ENCODE data around the gene IGFBP6. TPM values are rescaled to one million over a fixed set of nuclear protein-coding genes. Genes with fewer than 3 reads are reported as not detected.

IGFBP6 gene
- total and polyA plus RNA-seq, 4 donors = 1.6 to 17.6 (median 12.0) TPM

DNA sequence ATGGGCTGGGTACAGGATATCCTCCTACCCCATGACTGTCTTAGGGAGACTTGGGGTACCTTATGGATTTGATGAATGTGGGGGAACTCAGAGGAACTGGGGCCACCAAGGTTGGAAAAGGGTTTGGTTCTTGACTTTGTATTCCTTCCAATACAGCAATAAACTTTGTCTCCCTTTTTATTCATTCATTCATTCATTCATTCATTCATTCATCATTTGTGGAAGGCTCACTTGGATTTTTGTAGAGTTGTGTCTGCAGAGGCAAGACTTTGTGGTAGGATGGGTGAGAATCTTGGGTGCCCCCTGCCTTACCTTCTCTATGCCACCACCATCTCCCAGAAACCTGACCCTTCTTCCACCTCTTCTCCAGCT is 26.9 kb downstream of the IGFBP6 start:
- H3K4me1 ChIP-seq (ENCODE audit: control insufficient read depth in 4 of 4, insufficient read depth in 4 of 4, low read length in 3 of 4) = no peaks in the 10 kb centered on the region
- H3K9me3 ChIP-seq (ENCODE audit: control insufficient read depth in 4 of 4, low read length in 3 of 4) = no peaks in the 10 kb centered on the region
- TF ChIP-seq, protein P1, sequence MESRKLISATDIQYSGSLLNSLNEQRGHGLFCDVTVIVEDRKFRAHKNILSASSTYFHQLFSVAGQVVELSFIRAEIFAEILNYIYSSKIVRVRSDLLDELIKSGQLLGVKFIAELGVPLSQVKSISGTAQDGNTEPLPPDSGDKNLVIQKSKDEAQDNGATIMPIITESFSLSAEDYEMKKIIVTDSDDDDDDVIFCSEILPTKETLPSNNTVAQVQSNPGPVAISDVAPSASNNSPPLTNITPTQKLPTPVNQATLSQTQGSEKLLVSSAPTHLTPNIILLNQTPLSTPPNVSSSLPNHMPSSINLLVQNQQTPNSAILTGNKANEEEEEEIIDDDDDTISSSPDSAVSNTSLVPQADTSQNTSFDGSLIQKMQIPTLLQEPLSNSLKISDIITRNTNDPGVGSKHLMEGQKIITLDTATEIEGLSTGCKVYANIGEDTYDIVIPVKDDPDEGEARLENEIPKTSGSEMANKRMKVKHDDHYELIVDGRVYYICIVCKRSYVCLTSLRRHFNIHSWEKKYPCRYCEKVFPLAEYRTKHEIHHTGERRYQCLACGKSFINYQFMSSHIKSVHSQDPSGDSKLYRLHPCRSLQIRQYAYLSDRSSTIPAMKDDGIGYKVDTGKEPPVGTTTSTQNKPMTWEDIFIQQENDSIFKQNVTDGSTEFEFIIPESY (IDR thresholded peaks at IDR 0.05) = no peak
- no peaks in the 10 kb centered on the region for H3K27me3 ChIP-seq (ENCODE audit: control insufficient read depth in 4 of 4, insufficient read depth in 4 of 4, low read length in 3 of 4)
- H3K36me3 ChIP-seq (ENCODE audit: control insufficient read depth in 4 of 4, insufficient read depth in 3 of 4, low read depth in 1 of 4, low read length in 3 of 4) = no peaks in the 10 kb centered on the region
- no peak for DNase-seq (ENCODE audit: low spot score)
- H3K9ac ChIP-seq (ENCODE audit: low read depth in 1 of 2, low read length in 2 of 2) = no peak overlapping the region
- H3K27ac ChIP-seq (ENCODE audit: low read depth in 1 of 2, low read length in 2 of 2) = no peak overlapping the region
- H3K4me3 ChIP-seq (ENCODE audit: low read depth in 1 of 3, low read length in 3 of 3) = no peak overlapping the region

DNA sequence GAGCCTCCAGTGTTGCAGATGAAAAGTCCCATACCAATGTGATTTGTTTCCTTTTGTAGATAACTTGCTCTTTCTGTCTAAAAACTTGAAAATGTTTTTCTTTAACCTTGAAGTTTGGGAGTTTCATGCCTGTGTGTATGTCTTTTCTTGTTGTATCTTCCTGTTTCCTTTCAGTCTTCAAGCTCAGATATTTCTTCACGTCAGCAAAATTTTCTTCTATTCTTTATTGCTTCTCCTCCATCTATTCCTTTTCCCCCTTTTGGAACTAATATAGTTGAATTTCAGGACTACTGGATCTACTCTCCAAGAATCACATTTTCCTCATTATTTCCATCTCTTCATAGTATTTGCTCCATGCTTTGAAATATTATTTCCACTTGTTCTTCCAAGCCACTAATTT is 29.7 kb downstream of the IGFBP6 start:
- TF ChIP-seq, protein P2, sequence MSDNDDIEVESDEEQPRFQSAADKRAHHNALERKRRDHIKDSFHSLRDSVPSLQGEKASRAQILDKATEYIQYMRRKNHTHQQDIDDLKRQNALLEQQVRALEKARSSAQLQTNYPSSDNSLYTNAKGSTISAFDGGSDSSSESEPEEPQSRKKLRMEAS (IDR thresholded peaks at IDR 0.05) = no peak
- no peak for TF ChIP-seq SP1 (IDR thresholded peaks at IDR 0.05)
- TF ChIP-seq JUND (IDR thresholded peaks at IDR 0.05) = no peak
- TF ChIP-seq, protein P3, sequence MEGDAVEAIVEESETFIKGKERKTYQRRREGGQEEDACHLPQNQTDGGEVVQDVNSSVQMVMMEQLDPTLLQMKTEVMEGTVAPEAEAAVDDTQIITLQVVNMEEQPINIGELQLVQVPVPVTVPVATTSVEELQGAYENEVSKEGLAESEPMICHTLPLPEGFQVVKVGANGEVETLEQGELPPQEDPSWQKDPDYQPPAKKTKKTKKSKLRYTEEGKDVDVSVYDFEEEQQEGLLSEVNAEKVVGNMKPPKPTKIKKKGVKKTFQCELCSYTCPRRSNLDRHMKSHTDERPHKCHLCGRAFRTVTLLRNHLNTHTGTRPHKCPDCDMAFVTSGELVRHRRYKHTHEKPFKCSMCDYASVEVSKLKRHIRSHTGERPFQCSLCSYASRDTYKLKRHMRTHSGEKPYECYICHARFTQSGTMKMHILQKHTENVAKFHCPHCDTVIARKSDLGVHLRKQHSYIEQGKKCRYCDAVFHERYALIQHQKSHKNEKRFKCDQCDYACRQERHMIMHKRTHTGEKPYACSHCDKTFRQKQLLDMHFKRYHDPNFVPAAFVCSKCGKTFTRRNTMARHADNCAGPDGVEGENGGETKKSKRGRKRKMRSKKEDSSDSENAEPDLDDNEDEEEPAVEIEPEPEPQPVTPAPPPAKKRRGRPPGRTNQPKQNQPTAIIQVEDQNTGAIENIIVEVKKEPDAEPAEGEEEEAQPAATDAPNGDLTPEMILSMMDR (IDR thresholded peaks at IDR 0.05; ENCODE audit: low read depth, low read length, missing input control) = no peak
- no peak for TF ChIP-seq RAD21 (IDR thresholded peaks at IDR 0.05)
- no peak for TF ChIP-seq GABPA (IDR thresholded peaks at IDR 0.05 in 1 of 2, conservative IDR thresholded peaks at IDR 0.05 in 1 of 2)

DNA sequence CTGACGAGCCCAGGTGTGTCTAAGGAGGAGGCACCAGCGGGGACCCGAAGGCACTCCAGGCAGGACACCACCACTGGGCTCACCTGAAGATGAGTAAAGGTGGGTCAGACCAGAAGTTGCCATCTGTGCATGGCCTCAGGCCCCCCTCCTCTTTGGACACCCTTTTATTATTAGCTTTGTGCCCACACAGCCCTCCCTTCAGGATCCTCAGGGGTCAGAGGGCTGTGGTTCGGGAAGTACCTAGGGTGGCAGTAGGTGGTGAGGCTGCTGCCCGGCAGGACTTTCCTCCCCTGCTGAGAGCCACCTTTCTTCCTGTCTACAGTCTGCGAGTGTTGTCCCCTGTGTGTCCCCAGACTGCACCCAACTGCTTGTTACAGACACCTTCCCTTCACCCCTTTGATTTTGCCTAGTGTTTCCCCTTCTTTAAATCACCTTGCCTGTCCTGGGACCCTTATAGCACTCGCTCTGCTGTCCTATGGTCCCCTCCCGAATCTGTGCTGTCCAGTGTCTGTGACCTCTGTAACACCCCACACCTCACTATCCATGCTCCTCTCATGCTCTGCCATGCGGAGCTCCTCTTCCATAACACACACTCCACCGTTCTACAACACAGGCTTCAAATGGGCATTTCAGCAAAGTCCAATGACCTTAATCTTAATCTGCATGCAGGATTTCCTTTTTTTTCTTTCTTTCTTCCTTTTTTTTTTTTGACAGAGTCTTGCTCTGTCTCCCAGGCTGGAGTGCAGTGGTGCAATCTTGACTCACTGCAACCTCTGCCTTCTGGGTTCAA is 31.5 kb downstream of the IGFBP6 start:
- TF ChIP-seq TAF1 (conservative IDR thresholded peaks at IDR 0.05) (no peak), RAD21 (IDR thresholded peaks at IDR 0.05) (no peak), NR2F2 (IDR thresholded peaks at IDR 0.05) (no peak), GABPA (IDR thresholded peaks at IDR 0.05 in 1 of 2, conservative IDR thresholded peaks at IDR 0.05 in 1 of 2) (no peak), SP1 (IDR thresholded peaks at IDR 0.05) (no peak), FOXA2 (IDR thresholded peaks at IDR 0.05) (no peak), HNF4A (conservative IDR thresholded peaks at IDR 0.05) (no peak), YY1 (IDR thresholded peaks at IDR 0.05) (no peak), HNF4G (IDR thresholded peaks at IDR 0.05) (no peak), JUND (IDR thresholded peaks at IDR 0.05) (no peak), RXRA (IDR thresholded peaks at IDR 0.05) (no peak)
- TF ChIP-seq, protein P1 (IDR thresholded peaks at IDR 0.05) = no peak
- TF ChIP-seq, protein P2 (IDR thresholded peaks at IDR 0.05) = no peak
- TF ChIP-seq, protein P4, sequence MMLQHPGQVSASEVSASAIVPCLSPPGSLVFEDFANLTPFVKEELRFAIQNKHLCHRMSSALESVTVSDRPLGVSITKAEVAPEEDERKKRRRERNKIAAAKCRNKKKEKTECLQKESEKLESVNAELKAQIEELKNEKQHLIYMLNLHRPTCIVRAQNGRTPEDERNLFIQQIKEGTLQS (IDR thresholded peaks at IDR 0.05) = no peak
- no peak for DNase-seq (ENCODE audit: low spot score)
- no peak overlapping the region for H3K9ac ChIP-seq (ENCODE audit: low read depth in 1 of 2, low read length in 2 of 2)
- WGBS = 89% methylated on average over 10 of the region's 10 CpGs
- no peak overlapping the region for H3K27ac ChIP-seq (ENCODE audit: low read depth in 1 of 2, low read length in 2 of 2)
- no peaks in the 10 kb centered on the region for H3K9me3 ChIP-seq (ENCODE audit: control insufficient read depth in 4 of 4, low read length in 3 of 4)
- no peaks in the 10 kb centered on the region for H3K36me3 ChIP-seq (ENCODE audit: control insufficient read depth in 4 of 4, insufficient read depth in 3 of 4, low read depth in 1 of 4, low read length in 3 of 4)
- H3K4me1 ChIP-seq (ENCODE audit: control insufficient read depth in 4 of 4, insufficient read depth in 4 of 4, low read length in 3 of 4) = no peaks in the 10 kb centered on the region
- no peaks in the 10 kb centered on the region for H3K27me3 ChIP-seq (ENCODE audit: control insufficient read depth in 4 of 4, insufficient read depth in 4 of 4, low read length in 3 of 4)
- no peak overlapping the region for H3K4me3 ChIP-seq (ENCODE audit: low read depth in 1 of 3, low read length in 3 of 3)

More for the DNA sequence above, 29.7 kb downstream of the IGFBP6 start:
- WGBS = 85% methylated on average over 1 of the region's 1 CpG
- no peaks in the 10 kb centered on the region for H3K36me3 ChIP-seq (ENCODE audit: control insufficient read depth in 4 of 4, insufficient read depth in 3 of 4, low read depth in 1 of 4, low read length in 3 of 4)
- no peaks in the 10 kb centered on the region for H3K4me1 ChIP-seq (ENCODE audit: control insufficient read depth in 4 of 4, insufficient read depth in 4 of 4, low read length in 3 of 4)
- no peak overlapping the region for H3K27ac ChIP-seq (ENCODE audit: low read depth in 1 of 2, low read length in 2 of 2)
- H3K9ac ChIP-seq (ENCODE audit: low read depth in 1 of 2, low read length in 2 of 2) = no peak overlapping the region
- H3K4me3 ChIP-seq (ENCODE audit: low read depth in 1 of 3, low read length in 3 of 3) = no peak overlapping the region
- DNase-seq (ENCODE audit: low spot score) = no peak
- H3K9me3 ChIP-seq (ENCODE audit: control insufficient read depth in 4 of 4, low read length in 3 of 4) = no peaks in the 10 kb centered on the region
- no peaks in the 10 kb centered on the region for H3K27me3 ChIP-seq (ENCODE audit: control insufficient read depth in 4 of 4, insufficient read depth in 4 of 4, low read length in 3 of 4)

Data from liver (tissue), 9 donors.